ENCODE results near the gene NCAM2.

Gene NCAM2

DNA sequence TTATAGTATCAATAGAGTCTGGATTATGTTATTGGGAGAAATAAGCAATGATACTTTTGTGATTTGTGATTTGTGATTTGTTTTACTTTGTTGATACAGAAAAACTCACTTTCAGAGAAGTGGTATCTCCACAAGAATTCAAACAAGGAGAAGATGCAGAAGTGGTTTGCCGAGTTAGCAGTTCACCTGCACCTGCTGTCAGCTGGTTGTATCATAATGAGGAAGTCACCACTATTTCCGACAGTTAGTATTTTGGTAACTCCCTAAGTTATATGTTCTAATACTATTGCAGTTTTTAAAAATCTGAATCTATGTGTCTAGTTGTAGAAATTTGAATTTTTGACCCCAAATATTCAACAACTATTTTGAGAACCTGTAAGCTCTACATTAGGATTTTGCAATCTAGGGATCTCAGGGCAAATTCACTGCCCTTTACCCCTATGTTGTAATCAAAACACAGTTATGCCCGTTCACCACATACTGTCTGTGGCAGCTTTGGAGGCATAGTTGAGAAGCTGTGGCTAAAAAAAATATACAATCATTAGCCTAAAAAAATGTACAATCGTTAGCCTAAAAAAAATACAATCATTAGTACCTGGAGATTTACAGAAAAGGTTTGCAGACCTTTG lies 288.1 kb downstream of the NCAM2 start:
- DNase-seq (ENCODE audit: insufficient read length, low spot score) (no peak), FAIRE-seq (no peak)
- TF ChIP-seq TAF1 (IDR thresholded peaks at IDR 0.05; ENCODE audit: low read depth, low read length) = no peak

DNA sequence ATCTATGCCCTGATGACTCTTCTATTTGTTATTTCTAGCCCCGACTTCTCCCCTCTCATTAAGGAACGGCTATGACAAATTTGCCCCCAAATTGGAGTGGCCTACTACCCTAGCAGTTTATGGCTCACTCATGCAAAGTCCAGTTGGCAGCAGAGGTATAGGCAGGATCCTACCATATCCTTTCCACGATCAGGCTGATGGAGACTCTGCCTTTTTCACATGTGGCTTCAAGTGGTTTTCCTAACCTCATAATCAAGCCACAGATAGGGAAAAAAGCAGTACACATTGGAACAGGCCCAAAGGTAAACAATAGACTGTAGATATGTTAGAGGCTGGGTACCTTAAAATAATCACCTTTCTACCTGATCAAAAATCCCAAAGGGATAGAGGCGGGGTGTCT lies 292.5 kb downstream of the NCAM2 start:
- DNase-seq (ENCODE audit: insufficient read length, low spot score) = no peak
- no peak for FAIRE-seq

DNA sequence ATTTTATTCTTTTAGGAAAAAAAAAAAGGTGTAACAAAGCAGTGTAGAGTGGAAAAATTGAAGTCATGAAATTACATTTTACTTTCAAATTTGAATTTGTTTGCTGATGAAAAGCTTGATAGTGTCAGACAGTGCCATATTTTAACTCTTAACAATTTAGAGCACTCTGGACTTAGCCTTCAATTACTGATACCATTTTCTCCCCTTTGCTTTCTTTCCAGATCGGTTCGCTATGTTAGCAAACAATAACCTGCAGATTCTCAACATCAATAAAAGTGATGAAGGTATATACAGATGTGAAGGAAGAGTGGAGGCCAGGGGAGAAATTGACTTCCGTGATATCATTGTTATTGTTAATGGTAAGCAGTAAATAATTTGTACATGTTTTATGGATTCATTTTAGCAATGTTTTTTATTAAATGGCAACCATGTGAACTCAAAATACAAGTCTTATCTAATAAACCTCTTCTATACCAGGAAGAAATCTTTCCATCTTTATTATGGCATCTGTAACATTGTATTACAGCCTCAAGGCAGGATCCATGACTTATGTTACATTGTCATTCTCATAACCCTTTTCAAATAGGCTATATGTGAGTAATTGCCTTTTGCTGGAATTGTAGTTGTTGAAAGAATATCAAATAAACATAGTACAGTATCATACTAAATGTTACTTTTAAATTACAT lies 293.8 kb downstream of the NCAM2 start:
- no peak for FAIRE-seq
- no peak for DNase-seq (ENCODE audit: insufficient read length, low spot score)
- no peak for TF ChIP-seq PAX5 (IDR thresholded peaks at IDR 0.05; ENCODE audit: insufficient read depth, low read length, severe bottlenecking)
- no peak for TF ChIP-seq SPI1 (IDR thresholded peaks at IDR 0.05; ENCODE audit: low read depth, low read length)
- no peak for TF ChIP-seq POLR2AphosphoS5 (IDR thresholded peaks at IDR 0.05; ENCODE audit: low read depth, low read length)
- TF ChIP-seq POLR2A (IDR thresholded peaks at IDR 0.05; ENCODE audit: low read depth, low read length) = no peak
- no peak for TF ChIP-seq TAF1 (IDR thresholded peaks at IDR 0.05; ENCODE audit: low read depth, low read length)
- no peak for TF ChIP-seq POU2F2 (IDR thresholded peaks at IDR 0.05; ENCODE audit: low read depth, low read length)

More for the DNA sequence above, 292.5 kb downstream of the NCAM2 start:
- TF ChIP-seq POLR2AphosphoS5 (IDR thresholded peaks at IDR 0.05; ENCODE audit: low read depth, low read length) = no peak
- no peak for TF ChIP-seq POLR2A (IDR thresholded peaks at IDR 0.05; ENCODE audit: low read depth, low read length)
- TF ChIP-seq PAX5 (IDR thresholded peaks at IDR 0.05; ENCODE audit: insufficient read depth, low read length, severe bottlenecking) = no peak
- no peak for TF ChIP-seq TAF1 (IDR thresholded peaks at IDR 0.05; ENCODE audit: low read depth, low read length)
- no peak for TF ChIP-seq POU2F2 (IDR thresholded peaks at IDR 0.05; ENCODE audit: low read depth, low read length)
- TF ChIP-seq SPI1 (IDR thresholded peaks at IDR 0.05; ENCODE audit: low read depth, low read length) = no peak

DNA sequence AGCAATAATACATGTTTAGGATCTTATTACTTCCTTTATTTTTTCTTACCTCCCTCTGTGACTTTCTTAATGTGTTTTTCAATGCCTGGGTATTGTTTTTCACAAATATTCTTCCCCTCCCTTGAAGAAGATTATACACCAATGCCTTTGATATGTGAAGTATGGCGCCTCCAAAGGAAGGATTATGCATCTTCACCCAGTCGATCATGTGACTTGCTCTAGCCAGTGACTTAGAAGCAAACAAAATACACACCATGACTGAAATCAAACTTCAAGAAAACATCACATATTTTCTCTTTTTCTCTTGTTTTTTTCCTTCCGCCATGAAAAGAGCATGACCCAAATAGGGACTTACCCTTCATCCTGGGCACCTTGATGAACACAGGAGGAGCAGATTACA lies 297.1 kb downstream of the NCAM2 start:
- DNase-seq (ENCODE audit: insufficient read length, low spot score) = no peak
- no peak for FAIRE-seq
- TF ChIP-seq POLR2AphosphoS5 (IDR thresholded peaks at IDR 0.05; ENCODE audit: low read depth, low read length) = no peak

DNA sequence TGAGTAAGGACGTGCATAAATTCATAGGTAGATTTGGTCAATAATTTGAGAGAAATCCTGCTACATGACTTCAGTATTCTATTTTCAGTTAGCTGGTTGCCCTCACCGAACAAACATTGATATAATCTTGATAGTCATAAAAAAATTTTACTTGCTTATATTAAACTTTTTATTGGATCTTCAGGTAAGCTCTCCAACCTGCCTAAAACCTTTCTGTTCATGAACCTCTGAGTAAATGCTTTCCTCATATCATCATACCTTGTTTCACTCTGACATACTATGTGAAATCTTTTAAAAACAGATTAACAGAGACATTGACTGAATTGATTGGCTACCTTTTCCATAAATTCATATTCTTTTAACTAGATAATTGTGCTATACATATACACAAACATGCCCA lies 299.0 kb downstream of the NCAM2 start:
- FAIRE-seq (no peak), DNase-seq (ENCODE audit: insufficient read length, low spot score) (no peak)
- TF ChIP-seq POLR2A (IDR thresholded peaks at IDR 0.05; ENCODE audit: low read depth, low read length) = no peak

DNA sequence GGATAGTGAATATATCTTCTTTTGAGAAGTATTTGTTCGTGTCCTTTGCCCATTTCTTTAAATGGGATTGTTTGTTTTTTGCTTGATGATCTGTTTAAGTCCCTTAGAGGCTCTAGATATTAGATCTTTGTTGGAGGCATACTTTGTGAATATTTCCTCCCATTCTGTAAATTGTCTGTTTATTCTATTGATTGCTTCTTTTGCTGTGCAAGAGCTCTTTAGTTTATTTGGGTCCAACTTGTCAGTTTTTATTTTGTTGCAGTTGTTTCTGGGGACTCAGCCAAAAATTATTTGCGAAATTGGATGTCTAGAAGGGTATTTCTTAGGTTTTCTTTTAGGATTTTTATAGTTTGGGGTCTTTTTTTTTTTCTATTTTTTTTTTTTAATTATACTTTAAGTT lies 302.8 kb downstream of the NCAM2 start:
- DNase-seq (ENCODE audit: insufficient read length, low spot score) (no peak), FAIRE-seq (no peak)
- no peak for TF ChIP-seq POLR2AphosphoS5 (IDR thresholded peaks at IDR 0.05; ENCODE audit: low read depth, low read length)
- TF ChIP-seq SPI1 (IDR thresholded peaks at IDR 0.05; ENCODE audit: low read depth, low read length) = no peak
- TF ChIP-seq POLR2A (IDR thresholded peaks at IDR 0.05; ENCODE audit: low read depth, low read length) = no peak
- TF ChIP-seq POU2F2 (IDR thresholded peaks at IDR 0.05; ENCODE audit: low read depth, low read length) = no peak
- TF ChIP-seq TAF1 (IDR thresholded peaks at IDR 0.05; ENCODE audit: low read depth, low read length) = no peak
- TF ChIP-seq PAX5 (IDR thresholded peaks at IDR 0.05; ENCODE audit: insufficient read depth, low read length, severe bottlenecking) = no peak

DNA sequence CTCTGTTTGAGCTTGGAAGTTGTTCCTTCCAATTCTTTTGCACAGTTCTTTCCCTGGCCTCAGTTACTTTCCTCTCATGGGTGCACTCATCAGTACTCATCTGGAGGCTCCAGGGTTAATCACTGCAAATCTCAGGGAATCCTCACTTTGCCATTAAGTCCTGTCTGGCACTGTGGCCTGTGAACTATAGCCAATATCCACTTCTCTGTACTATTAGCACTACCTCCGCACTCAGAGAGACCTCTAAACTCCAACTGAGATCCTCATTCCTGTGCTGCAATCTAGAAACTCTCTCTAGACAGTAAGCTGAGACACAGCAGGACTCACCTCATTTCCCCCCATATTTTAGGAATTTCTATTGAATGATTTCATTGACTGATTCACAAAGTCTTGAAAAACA lies 311.3 kb downstream of the NCAM2 start:
- DNase-seq (ENCODE audit: insufficient read length, low spot score) (no peak), FAIRE-seq (no peak)
- no peak for TF ChIP-seq POU2F2 (IDR thresholded peaks at IDR 0.05; ENCODE audit: low read depth, low read length)
- no peak for TF ChIP-seq POLR2AphosphoS5 (IDR thresholded peaks at IDR 0.05; ENCODE audit: low read depth, low read length)
- TF ChIP-seq SPI1 (IDR thresholded peaks at IDR 0.05; ENCODE audit: low read depth, low read length) = no peak
- TF ChIP-seq TAF1 (IDR thresholded peaks at IDR 0.05; ENCODE audit: low read depth, low read length) = no peak
- TF ChIP-seq POLR2A (IDR thresholded peaks at IDR 0.05; ENCODE audit: low read depth, low read length) = no peak
- no peak for TF ChIP-seq PAX5 (IDR thresholded peaks at IDR 0.05; ENCODE audit: insufficient read depth, low read length, severe bottlenecking)

DNA sequence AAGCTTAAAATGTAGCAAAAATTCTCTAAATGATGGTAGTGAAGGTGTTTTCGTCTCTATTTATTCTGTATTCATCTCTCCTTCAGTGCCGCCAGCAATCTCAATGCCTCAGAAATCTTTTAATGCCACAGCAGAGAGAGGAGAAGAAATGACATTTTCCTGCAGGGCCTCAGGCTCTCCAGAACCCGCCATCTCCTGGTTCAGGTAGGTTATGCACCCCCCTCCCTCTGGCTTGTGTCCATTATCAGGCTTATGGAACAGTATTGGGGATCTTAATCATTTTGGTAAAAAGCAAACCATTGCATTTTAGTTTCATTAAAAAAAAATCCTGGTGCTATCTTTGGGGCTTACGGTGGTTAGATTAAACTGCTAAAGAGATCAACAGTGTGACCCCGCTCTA lies 326.1 kb downstream of the NCAM2 start:
- TF ChIP-seq POLR2A (IDR thresholded peaks at IDR 0.05; ENCODE audit: low read depth, low read length) (no peak), POLR2AphosphoS5 (IDR thresholded peaks at IDR 0.05; ENCODE audit: low read depth, low read length) (no peak), SPI1 (IDR thresholded peaks at IDR 0.05; ENCODE audit: low read depth, low read length) (no peak), TAF1 (IDR thresholded peaks at IDR 0.05; ENCODE audit: low read depth, low read length) (no peak), POU2F2 (IDR thresholded peaks at IDR 0.05; ENCODE audit: low read depth, low read length) (no peak), PAX5 (IDR thresholded peaks at IDR 0.05; ENCODE audit: insufficient read depth, low read length, severe bottlenecking) (no peak)
- no peak for FAIRE-seq
- no peak for DNase-seq (ENCODE audit: insufficient read length, low spot score)

DNA sequence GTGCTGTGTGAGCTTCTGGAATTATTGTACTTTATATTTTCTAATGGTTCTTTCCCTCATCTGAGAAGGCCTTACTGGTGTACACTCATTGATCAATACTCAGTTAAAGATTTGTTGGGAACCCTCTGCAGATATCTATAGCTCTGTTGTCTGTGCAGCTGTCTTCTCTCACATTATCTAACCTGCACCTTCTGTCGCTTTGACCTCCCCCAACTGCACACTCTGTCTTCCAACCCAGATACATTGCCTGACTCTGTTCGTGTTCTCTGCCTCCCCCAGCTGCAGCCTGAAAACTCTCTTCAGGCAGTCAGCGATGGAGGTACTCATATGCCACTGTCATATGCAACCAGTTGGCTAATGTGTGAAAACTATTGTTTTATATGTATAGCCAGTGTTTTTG lies 334.3 kb downstream of the NCAM2 start:
- TF ChIP-seq POLR2AphosphoS5 (IDR thresholded peaks at IDR 0.05; ENCODE audit: low read depth, low read length) (no peak), SPI1 (IDR thresholded peaks at IDR 0.05; ENCODE audit: low read depth, low read length) (no peak), POU2F2 (IDR thresholded peaks at IDR 0.05; ENCODE audit: low read depth, low read length) (no peak), PAX5 (IDR thresholded peaks at IDR 0.05; ENCODE audit: insufficient read depth, low read length, severe bottlenecking) (no peak), TAF1 (IDR thresholded peaks at IDR 0.05; ENCODE audit: low read depth, low read length) (no peak)
- DNase-seq (ENCODE audit: insufficient read length, low spot score) (no peak), FAIRE-seq (no peak)

DNA sequence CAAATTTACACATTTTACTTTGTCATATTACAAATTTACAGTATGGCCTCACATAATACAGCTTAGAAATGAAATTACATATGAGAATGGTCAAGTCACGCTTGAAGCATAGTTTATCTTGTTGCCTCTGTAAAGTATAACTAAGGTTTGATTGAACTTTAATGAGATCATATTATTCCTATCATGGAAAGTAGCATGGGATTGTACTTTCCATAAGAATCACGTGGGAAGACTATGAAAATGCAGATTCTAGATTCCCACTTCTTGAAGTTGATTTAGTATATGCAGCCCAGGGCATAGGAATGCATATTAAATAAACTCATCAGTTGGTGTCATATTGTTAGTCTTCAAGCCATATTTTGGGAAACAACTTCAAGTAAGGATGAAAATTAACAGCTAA lies 342.8 kb downstream of the NCAM2 start:
- TF ChIP-seq PAX5 (IDR thresholded peaks at IDR 0.05; ENCODE audit: insufficient read depth, low read length, severe bottlenecking) = no peak
- TF ChIP-seq SPI1 (IDR thresholded peaks at IDR 0.05; ENCODE audit: low read depth, low read length) = no peak
- DNase-seq (ENCODE audit: insufficient read length, low spot score) (no peak), FAIRE-seq (no peak)

DNA sequence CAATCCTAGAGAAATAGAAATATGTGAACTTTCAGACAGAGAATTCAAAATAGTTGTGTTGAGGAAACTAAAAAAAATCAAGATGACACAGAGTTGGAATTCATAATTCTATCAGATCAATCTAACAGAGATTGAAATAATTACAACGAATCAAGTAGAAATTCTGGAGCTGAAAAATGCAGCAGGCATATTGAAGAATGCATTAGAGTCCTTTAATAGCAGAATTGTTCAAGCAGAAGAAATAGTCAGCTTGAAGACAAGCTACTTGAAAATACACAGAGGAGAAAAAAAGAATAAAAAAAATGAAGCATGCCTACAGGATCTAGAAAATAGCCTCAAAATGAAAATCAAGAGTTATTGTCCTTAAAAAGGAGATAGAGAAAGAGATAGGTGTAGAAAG lies 347.1 kb downstream of the NCAM2 start:
- FAIRE-seq = no peak
- TF ChIP-seq SPI1 (IDR thresholded peaks at IDR 0.05; ENCODE audit: low read depth, low read length) (no peak), POLR2AphosphoS5 (IDR thresholded peaks at IDR 0.05; ENCODE audit: low read depth, low read length) (no peak), PAX5 (IDR thresholded peaks at IDR 0.05; ENCODE audit: insufficient read depth, low read length, severe bottlenecking) (no peak), POLR2A (IDR thresholded peaks at IDR 0.05; ENCODE audit: low read depth, low read length) (no peak), POU2F2 (IDR thresholded peaks at IDR 0.05; ENCODE audit: low read depth, low read length) (no peak), TAF1 (IDR thresholded peaks at IDR 0.05; ENCODE audit: low read depth, low read length) (no peak)
- no peak for DNase-seq (ENCODE audit: insufficient read length, low spot score)

Measured in GM12891 (cell line).